PFSK-1 (cell line): ENCODE data around the gene RPS6KA4.

ENCODE experiments used
- POLR2AphosphoS5 ChIP-seq: IDR thresholded peaks from 2 replicates; pipeline ENCODE4 v1.6.1; 2012; ENCODE audit warnings: low read depth, mild to moderate bottlenecking, control low read depth, low read length, moderate library complexity
- REST ChIP-seq, 2 experiments: IDR thresholded peaks; 2 replicates each; pipeline versions ENCODE4 v1.6.1 to v1.8.0; 2011 to 2012; ENCODE audit warnings: low read depth in 2 of 2, low read length in 2 of 2, control low read depth in 1 of 2, inconsistent platforms in 1 of 2, mild to moderate bottlenecking in 1 of 2, moderate library complexity in 1 of 2; ENCODE audit not compliant: insufficient read depth in 1 of 2
- SIN3A ChIP-seq: IDR thresholded peaks from 2 replicates; pipeline ENCODE4 v1.6.1; 2012; ENCODE audit warnings: mild to moderate bottlenecking, low read length, moderate library complexity, borderline replicate concordance; ENCODE audit not compliant: insufficient read depth
- TAF1 ChIP-seq: IDR thresholded peaks from 2 replicates; pipeline ENCODE4 v1.6.1; 2012; ENCODE audit warnings: low read length, control low read depth, borderline replicate concordance; ENCODE audit not compliant: insufficient read depth

GRCh38 chr11:64385945-64386704, 27.2 kb downstream of the RPS6KA4 start:
- TF ChIP-seq POLR2AphosphoS5 = no peak
- no peak for TF ChIP-seq REST (IDR thresholded peaks at IDR 0.05; ENCODE audit: insufficient read depth in 1 of 2, low read depth in 2 of 2, low read length in 2 of 2)
- TF ChIP-seq SIN3A = no peak
- TF ChIP-seq TAF1 = no peak
